Stimulated activated CD8-positive, alpha-beta memory T cell treated with anti-CD3 and anti-CD28 coated beads, Interleukin-4, amount 100 ng/mL, for 48 hours (primary cell): Measurements from ENCODE around the gene ZNF302.
A peak's percentile ranks its signal among the peaks of the same experiment; 100 is the strongest.
"Not testable (repeated sequence)": the region's sequence is repeated elsewhere in the genome, so short reads cannot be mapped to it uniquely, and the experiment has no call there.

Experiments used
- DNase-seq: peaks from one replicate; pipeline ENCODE4 v3.0.0-alpha.2; 2020

Gene ZNF302

GRCh38 chr19:34673590-34673989 lies 3.9 kb upstream of the ZNF302 start:
- DNase-seq, result no peak

GRCh38 chr19:34675250-34675649 lies 2.2 kb upstream of the ZNF302 start:
- no peak for DNase-seq

GRCh38 chr19:34675919-34676318 lies 1.6 kb upstream of the ZNF302 start:
- DNase-seq, result no peak

GRCh38 chr19:34676697-34677385 lies 637 bp upstream of the ZNF302 start, which contains the start of gene SCGB2B2:
TSS of gene SCGB2B2 (minus strand) at chr19:34677159. CDS start at chr19:34594563, 82,596 bp downstream.
- peak; percentile 72 for DNase-seq

GRCh38 chr19:34678085-34678412 lies 571 bp downstream of the ZNF302 start:
- no peak for DNase-seq

- DNase-seq, result no peak
These were observed 943 bp downstream of the ZNF302 start for GRCh38 chr19:34678421-34678820.

GRCh38 chr19:34681478-34681877 lies 4.0 kb downstream of the ZNF302 start:
- no peak for DNase-seq

GRCh38 chr19:34685266-34685665 lies 7.8 kb downstream of the ZNF302 start:
- DNase-seq, result not testable (repeated sequence)

GRCh38 chr19:34686455-34686854 lies 9.0 kb downstream of the ZNF302 start:
- no peak for DNase-seq

GRCh38 chr19:34687348-34687747 lies 9.9 kb downstream of the ZNF302 start:
- DNase-seq, result no peak

- DNase-seq, result no peak
These were observed 11.1 kb downstream of the ZNF302 start for GRCh38 chr19:34688592-34688991.

GRCh38 chr19:34690372-34690771 lies 12.9 kb downstream of the ZNF302 start:
- DNase-seq, result no peak

- DNase-seq, result no peak
These were observed 15.1 kb downstream of the ZNF302 start for GRCh38 chr19:34692549-34692948.

GRCh38 chr19:34707661-34708060 lies 30.2 kb downstream of the ZNF302 start:
- no peak for DNase-seq

GRCh38 chr19:34711890-34712289 lies 34.4 kb downstream of the ZNF302 start:
- DNase-seq, result no peak

GRCh38 chr19:34712395-34713261 lies 35.1 kb downstream of the ZNF302 start:
- DNase-seq, result peak; percentile 55

GRCh38 chr19:34713262-34713637 lies 35.8 kb downstream of the ZNF302 start:
- DNase-seq, result no peak

- no peak for DNase-seq
These were observed 37.9 kb downstream of the ZNF302 start for GRCh38 chr19:34715357-34715756.

GRCh38 chr19:34722353-34722752 lies 44.9 kb downstream of the ZNF302 start:
- no peak for DNase-seq

- DNase-seq, result no peak
These were observed 47.9 kb downstream of the ZNF302 start for GRCh38 chr19:34725400-34725799.

- no peak for DNase-seq
These were observed 53.7 kb downstream of the ZNF302 start for GRCh38 chr19:34731019-34731829.

- DNase-seq, result no peak
These were observed 54.5 kb downstream of the ZNF302 start for GRCh38 chr19:34731964-34732363.

- no peak for DNase-seq
These were observed 55.2 kb downstream of the ZNF302 start for GRCh38 chr19:34732612-34733211.
